ENCODE measurements around the gene TMEFF1. TPM values are rescaled to one million over a fixed set of nuclear protein-coding genes. Genes with fewer than 3 reads are reported as not detected.
"Not testable (repeated sequence)": the region's sequence is repeated elsewhere in the genome, so short reads cannot be mapped to it uniquely, and the experiment has no call there.

The TMEFF1 gene
- 1 to 10 TPM; 3.7 to 8.8 (median 4.4) TPM for polyA plus RNA-seq (ENCODE audit: insufficient read length in 4 of 4)

GRCh38 chr9:100472788-100473275 is at the start of gene TMEFF1:
TSS of gene TMEFF1 (plus strand) at chr9:100473149. CDS start at chr9:100473545, 396 bp downstream.
- DNase-seq (ENCODE audit: low read depth in 4 of 4, low spot score in 3 of 4), result peak; percentile 27 to 58 (median 52)

- DNase-seq (ENCODE audit: low read depth in 4 of 4, low spot score in 3 of 4), result no peak
Observed at GRCh38 chr9:100425758-100426157, 47.2 kb upstream of the TMEFF1 start.

GRCh38 chr9:100426189-100426529 is 46.8 kb upstream of the TMEFF1 start:
- DNase-seq (ENCODE audit: low read depth in 4 of 4, low spot score in 3 of 4), result no peak

- DNase-seq (ENCODE audit: low read depth in 4 of 4, low spot score in 3 of 4), result peak; percentile 32 to 50 (median 46)
Observed at GRCh38 chr9:100426530-100427365, 46.2 kb upstream of the TMEFF1 start, which contains the start of gene MSANTD3. TSS of gene MSANTD3 (plus strand) at chr9:100427143. CDS start at chr9:100441939, 14,796 bp downstream.

GRCh38 chr9:100427366-100428263 is 45.3 kb upstream of the TMEFF1 start:
- DNase-seq (ENCODE audit: low read depth in 4 of 4, low spot score in 3 of 4), result peak in 1 of 4 donors; percentile 48

- DNase-seq (ENCODE audit: low read depth in 4 of 4, low spot score in 3 of 4), result no peak
Observed at GRCh38 chr9:100428871-100429654, 43.9 kb upstream of the TMEFF1 start.

GRCh38 chr9:100430286-100430940 is 42.5 kb upstream of the TMEFF1 start:
- no peak for DNase-seq (ENCODE audit: low read depth in 4 of 4, low spot score in 3 of 4)

GRCh38 chr9:100431886-100432285 is 41.1 kb upstream of the TMEFF1 start:
- DNase-seq (ENCODE audit: low read depth in 4 of 4, low spot score in 3 of 4), result no peak

GRCh38 chr9:100432736-100433135 is 40.2 kb upstream of the TMEFF1 start:
- DNase-seq (ENCODE audit: low read depth in 4 of 4, low spot score in 3 of 4), result no peak

- DNase-seq (ENCODE audit: low read depth in 4 of 4, low spot score in 3 of 4), result no peak
Observed at GRCh38 chr9:100436571-100436970, 36.4 kb upstream of the TMEFF1 start.

GRCh38 chr9:100437860-100438805 is 34.8 kb upstream of the TMEFF1 start:
- DNase-seq (ENCODE audit: low read depth in 4 of 4, low spot score in 3 of 4), result peak in 1 of 4 donors; percentile 39

GRCh38 chr9:100440071-100440470 is 32.9 kb upstream of the TMEFF1 start:
- DNase-seq (ENCODE audit: low read depth in 4 of 4, low spot score in 3 of 4), result no peak

GRCh38 chr9:100440487-100440886 is 32.5 kb upstream of the TMEFF1 start:
- DNase-seq (ENCODE audit: low read depth in 4 of 4, low spot score in 3 of 4), result not testable (repeated sequence)

GRCh38 chr9:100441911-100442361 is 31.0 kb upstream of the TMEFF1 start:
- DNase-seq (ENCODE audit: low read depth in 4 of 4, low spot score in 3 of 4), result no peak

- DNase-seq (ENCODE audit: low read depth in 4 of 4, low spot score in 3 of 4), result no peak
Observed at GRCh38 chr9:100443781-100444768, 28.9 kb upstream of the TMEFF1 start.

- DNase-seq (ENCODE audit: low read depth in 4 of 4, low spot score in 3 of 4), result no peak
Observed at GRCh38 chr9:100445161-100445902, 27.6 kb upstream of the TMEFF1 start.

All from left renal pelvis (tissue), 4 donors.